ENCODE measurements around the gene MSH2.
"Not testable (repeated sequence)": the region's sequence is repeated elsewhere in the genome, so short reads cannot be mapped to it uniquely, and the experiment has no call there.

The MSH2 gene

GRCh38 chr2:47484396-47484795 lies 81.4 kb downstream of the MSH2 start:
- no peak for DNase-seq (ENCODE audit: low spot score)

- DNase-seq (ENCODE audit: low spot score), result no peak
These were observed 82.2 kb downstream of the MSH2 start for GRCh38 chr2:47485177-47485576.

DNA sequence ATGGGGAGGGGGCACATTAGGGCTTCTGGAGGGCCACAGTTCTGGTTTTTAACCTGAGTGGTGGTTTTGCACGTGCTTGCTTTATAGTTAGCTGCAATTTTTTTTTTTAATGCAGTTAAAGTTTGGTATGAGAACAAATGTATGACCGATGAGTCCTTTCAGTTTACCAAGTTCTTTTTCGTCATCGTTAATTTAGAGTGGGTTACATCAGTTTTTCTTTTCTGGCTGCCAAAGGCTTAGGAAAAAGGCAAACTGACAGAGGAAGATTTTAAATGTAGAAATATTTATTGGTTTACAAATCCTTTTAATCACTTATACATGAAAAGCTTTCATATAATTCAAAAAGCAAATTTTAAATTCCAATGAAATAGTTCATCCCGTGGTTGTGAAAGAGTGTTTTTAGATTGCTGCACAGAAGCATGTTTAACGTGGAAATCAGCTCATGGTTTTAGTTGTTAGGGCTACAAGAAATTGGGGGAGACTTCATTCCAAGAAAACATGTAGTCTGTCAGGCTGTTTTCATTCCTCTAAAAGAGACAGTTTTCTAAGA lies 82.9 kb downstream of the MSH2 start:
- DNase-seq (ENCODE audit: low spot score), result no peak

DNA sequence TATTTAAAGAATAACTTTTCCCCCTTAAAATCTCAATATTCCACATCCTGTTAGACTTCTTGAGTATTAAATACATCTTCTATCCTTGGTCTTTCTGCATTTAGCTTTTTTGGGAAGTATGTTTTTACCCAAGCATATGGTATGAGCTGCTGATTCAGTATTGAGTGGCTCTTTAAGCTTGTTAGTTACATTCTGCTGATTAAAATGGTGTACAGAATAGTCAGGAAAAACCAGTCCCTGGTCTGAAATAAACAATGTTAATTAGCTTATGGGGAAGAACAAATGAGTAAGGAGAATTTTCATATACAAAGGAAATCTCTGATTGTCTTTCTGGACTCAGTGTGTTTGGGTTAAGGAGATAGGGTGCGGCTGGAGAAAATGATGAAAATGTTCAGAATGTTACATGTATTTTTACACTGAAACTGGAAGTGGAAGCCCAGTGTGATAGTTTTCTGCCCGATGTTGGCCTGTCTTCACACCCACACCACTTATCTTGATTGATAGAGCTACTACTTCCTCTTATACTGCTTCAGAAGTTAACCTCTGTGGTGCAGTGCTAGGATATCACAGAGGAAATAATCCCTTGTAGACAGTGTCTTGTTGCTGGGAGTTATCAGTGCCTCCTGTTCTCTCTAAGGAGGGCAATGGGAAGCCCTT lies 84.0 kb downstream of the MSH2 start:
- no peak for DNase-seq (ENCODE audit: low spot score)

GRCh38 chr2:47487498-47487875 lies 84.5 kb downstream of the MSH2 start:
- DNase-seq (ENCODE audit: low spot score), result no peak

- no peak for DNase-seq (ENCODE audit: low spot score)
These were observed 86.1 kb downstream of the MSH2 start for GRCh38 chr2:47488870-47489584.

DNA sequence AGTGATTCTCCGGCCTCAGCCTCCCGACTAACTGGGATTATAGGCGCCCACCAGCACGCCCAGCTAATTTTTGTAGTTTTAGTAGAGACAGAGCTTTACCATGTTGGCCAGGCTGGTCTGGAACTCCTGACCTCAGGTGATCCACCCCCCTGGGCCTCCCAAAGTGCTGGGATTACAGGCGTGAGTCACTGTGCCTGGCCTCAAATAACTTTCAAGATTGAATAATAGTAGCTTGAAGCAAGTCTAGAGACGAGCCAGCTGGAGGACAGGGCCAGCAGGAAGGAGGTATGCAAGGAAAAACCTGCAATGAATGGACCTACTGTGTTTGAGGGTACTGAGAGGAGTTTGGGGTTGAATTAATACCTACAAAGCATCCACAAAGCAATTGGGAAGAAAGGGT lies 87.5 kb downstream of the MSH2 start:
- DNase-seq (ENCODE audit: low spot score), result no peak

GRCh38 chr2:47493317-47494035 lies 90.5 kb downstream of the MSH2 start:
- DNase-seq (ENCODE audit: low spot score), result no peak

GRCh38 chr2:47494267-47495130 lies 91.5 kb downstream of the MSH2 start:
- no peak for DNase-seq (ENCODE audit: low spot score)

GRCh38 chr2:47497843-47498460 lies 95.0 kb downstream of the MSH2 start:
- no peak for DNase-seq (ENCODE audit: low spot score)

GRCh38 chr2:47499093-47499492 lies 96.1 kb downstream of the MSH2 start:
- no peak for DNase-seq (ENCODE audit: low spot score)

GRCh38 chr2:47499621-47500309 lies 96.8 kb downstream of the MSH2 start:
- DNase-seq (ENCODE audit: low spot score), result no peak

DNA sequence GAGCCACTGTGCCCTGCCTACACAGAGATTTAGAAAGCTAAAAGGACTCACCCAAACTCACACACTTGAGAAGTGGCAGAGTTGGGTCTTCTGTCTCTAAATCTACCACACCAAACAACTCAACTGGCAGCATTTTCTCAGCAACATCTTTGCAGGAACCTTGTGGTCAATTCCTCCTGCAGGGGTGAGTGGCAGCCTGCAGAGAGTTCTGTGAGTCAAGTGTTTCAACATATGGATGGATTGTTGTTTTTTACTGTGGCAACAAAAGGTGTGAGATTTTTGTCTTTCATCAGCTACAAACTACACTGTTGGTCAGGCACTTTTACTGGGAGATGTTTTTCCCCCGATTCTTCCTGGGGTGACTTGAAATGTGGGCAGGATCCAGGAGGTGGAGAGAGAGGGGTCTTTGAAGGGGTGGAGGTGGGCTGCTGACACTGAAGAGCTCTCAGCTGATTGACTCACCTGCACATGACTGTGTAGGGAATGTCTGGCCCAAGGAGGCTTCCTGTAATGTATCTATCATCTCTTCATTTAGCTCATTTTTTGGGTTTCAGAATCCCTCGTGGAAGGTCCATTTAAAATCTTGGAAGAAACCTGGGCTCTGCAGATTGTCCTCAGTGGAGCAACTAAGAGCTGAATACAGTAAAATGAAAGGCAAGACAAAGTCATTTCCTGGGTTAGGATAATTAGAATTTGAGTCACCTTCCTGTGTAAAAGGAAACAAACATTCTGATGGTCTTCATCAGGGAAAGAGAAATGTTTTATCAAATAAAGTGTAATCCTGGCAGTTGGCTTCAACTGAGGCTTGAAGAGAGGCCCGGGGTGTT lies 98.6 kb downstream of the MSH2 start:
- DNase-seq (ENCODE audit: low spot score), result no peak

GRCh38 chr2:47502498-47502897 lies 99.5 kb downstream of the MSH2 start:
- not testable (repeated sequence) for DNase-seq (ENCODE audit: low spot score)

DNA sequence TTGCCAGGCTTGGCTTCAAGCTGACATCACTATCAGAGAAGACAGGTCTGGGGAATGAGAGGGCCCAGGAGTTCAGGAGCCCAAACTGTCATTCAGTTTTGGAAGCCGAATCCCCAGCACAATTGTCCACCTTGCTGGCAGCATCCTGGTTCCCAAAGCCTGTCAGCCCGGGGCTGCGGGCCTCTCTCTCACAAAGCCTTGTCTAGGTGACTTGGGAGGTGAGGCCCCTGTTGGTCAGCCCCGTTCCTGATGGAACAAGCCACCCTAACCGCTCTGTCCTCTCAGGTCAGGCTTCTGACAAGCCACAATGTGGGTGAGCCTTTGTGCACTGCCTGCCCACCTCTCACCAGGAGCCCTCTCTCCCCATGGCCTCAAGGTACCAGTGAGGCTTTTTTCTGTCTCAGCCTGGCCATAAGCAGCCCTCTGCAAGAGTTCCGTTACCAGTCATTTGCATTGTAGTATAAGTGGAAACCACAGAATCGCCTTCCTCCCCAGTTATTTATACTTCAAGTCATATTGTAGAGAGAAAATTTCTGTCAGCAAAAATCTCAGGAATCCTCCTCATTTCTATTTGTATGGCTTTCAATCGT lies 100.6 kb downstream of the MSH2 start:
- no peak for DNase-seq (ENCODE audit: low spot score)

DNA sequence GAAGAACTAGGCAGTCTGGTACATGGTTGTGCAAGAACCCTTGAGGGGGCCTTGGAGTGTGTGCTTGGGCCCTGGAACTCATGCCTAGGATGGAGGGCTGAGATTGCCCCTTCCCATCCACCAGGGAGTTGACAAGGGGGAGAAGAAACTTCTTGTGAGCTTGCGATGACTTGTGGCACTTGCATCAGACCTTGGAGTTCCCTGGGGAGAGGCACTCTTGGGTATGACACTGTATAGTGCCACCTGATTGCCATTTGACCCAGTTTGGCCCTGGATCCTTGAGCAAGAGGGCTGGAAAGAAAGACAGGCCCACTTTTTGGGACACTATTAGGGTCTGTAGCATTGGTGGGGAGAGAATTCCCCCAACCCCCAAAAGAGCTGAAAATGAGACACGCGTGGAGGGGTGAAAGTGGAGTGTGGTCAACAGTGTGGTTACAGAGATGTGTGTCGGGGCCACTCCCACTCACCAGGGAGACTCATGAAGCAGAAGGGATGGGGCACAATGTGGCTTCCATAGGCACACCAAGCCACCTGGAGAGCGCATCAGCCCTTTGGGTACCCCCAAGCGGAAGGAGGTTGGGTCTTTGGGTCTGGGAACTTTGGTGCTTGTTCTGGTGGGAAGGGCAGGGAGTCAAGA lies 101.3 kb downstream of the MSH2 start:
- DNase-seq (ENCODE audit: low spot score), result no peak

GRCh38 chr2:47506024-47506423 lies 103.1 kb downstream of the MSH2 start:
- no peak for DNase-seq (ENCODE audit: low spot score)

DNA sequence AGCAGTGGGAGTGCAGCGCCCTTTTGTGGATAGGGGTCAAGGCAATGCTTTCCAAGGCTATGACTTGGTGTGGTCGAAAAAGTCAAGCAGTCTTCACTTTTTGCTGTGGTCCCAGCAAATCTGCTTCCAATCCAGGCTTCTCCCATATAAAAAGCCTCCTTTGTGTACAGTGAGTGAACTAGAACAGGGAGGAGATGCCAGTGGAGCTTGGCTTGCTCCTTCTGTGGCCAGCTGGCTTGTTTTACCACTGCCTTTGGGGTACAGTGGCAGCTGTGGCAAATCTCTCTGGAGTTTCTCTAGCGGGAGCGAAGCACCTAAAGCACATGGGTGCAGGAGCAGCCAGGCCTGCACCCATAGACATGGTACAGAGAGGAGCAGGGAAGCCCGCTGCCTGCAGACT lies 103.5 kb downstream of the MSH2 start:
- DNase-seq (ENCODE audit: low spot score), result no peak

DNA sequence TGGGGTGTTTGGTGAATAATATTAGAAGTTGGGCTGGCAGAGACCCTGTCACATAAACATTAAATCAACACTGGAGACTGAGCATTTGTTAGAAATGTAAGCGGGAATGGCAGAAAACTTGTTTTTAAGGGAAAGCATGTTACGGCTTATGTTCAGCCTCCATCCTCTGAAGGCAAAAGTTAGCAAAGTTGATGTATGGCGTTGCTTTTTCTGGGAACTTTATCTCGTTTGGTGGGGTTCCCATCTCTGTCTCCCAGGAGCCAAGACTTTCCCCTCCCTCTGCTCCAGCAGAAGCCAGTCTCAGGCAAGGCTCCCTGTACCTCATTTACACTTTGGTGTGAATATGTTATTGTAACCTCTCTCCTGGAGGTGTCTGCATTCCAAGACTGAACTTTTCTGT lies 105.1 kb downstream of the MSH2 start:
- DNase-seq (ENCODE audit: low spot score), result no peak

Data from D341Med (cell line).